ENCODE results near the gene MAST4. TPM values are rescaled to one million over a fixed set of nuclear protein-coding genes. Genes with fewer than 3 reads are reported as not detected.

MAST4 gene
- total and polyA plus RNA-seq, 2 of the 8 experiments (the other 6 are each of a cell fraction or from before 2014, with no cell fraction given): 1.5 to 2.6 TPM

- TF ChIP-seq CEBPB (IDR thresholded peaks at IDR 0.05; ENCODE audit: low read depth, low read length) (no peak), TAF7 (optimal IDR thresholded peaks at IDR 0.05; ENCODE audit: borderline replicate concordance, low read depth, low read length) (no peak)
These were observed 206.7 kb downstream of the MAST4 start (continued) for GRCh38 chr5:66802941-66803340.

Data from H1 (cell line).